ENCODE measurements around the gene OR56B4.
"Not testable (repeated sequence)": the region's sequence is repeated elsewhere in the genome, so short reads cannot be mapped to it uniquely, and the experiment has no call there.

OR56B4 gene, protein sequence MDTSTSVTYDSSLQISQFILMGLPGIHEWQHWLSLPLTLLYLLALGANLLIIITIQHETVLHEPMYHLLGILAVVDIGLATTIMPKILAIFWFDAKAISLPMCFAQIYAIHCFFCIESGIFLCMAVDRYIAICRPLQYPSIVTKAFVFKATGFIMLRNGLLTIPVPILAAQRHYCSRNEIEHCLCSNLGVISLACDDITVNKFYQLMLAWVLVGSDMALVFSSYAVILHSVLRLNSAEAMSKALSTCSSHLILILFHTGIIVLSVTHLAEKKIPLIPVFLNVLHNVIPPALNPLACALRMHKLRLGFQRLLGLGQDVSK

DNA sequence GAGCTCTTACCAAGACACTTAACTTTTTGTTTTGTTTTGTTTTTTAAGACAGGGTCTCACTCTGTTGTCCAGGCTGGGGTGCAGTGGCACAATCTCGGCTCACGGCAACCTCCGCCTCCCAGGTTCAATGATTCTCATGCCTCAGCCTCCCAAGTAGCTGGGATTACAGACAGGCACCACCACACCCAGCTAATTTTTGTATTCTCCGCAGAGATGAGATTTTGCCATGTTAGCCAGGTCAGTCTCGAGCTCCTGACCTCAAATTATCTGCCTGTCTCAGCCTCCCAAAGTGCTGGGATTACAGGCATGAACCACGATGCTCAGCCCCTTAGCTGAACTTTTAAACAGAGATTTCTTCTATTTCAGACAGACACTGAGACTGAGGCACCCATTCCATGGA is at the start of gene OR56B4:
OR56B4 (plus strand) TSS at position 301 of the 400 bp plus-strand sequence; CDS start at position 396, 95 bp downstream.
- DNase-seq = not testable (repeated sequence)

DNA sequence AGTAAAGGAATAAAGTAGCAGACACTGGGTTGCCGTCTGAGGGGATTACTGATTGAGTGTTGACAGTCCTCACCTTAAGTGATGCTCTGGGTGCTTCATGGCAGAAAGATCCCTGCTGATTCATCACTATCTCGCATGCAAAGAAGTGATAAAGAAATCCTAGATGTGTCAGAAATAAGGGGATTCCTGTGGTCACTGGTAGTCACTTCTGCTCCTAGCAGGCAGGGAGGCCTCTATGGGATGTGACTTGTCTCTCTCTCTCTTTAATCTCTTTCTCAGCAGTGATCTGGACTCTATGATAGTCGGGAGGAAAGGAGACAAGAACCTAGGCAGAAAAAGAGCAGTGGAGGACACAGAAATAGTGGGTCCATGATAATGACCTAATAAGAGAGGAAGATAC is 46.0 kb upstream of the OR56B4 start:
- no peak for DNase-seq

DNA sequence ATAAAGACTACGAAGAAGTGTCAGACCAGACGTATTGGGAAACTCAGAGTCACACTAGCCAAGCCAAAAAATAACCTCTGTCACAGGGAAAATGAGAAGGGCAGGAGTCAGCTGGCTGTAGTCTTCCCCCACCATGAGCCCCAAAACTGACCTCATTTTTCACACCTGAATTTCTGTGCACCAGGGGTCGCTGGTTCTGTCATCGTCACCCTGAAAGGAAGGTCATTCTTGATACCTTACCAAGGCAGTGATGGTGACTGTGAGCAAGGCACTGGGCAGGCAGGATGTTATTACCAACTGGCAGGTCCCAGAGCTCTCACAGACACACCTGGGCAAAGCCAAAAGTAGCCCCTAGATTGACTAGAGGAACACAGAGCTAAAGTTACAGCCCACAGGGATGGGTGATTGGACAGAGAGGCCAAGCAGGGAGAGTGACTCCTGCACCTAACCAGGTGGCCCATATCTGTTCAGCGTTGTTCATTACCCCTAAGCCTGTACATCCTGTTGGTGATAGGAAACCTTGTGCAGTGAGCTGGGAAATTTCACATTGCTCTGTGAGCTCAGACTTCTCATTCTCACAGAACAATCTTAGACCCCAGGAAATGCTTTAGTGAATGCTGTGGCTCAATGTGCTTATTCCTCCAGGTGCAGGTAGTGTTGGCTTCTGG is 44.7 kb upstream of the OR56B4 start:
- DNase-seq = no peak

DNA sequence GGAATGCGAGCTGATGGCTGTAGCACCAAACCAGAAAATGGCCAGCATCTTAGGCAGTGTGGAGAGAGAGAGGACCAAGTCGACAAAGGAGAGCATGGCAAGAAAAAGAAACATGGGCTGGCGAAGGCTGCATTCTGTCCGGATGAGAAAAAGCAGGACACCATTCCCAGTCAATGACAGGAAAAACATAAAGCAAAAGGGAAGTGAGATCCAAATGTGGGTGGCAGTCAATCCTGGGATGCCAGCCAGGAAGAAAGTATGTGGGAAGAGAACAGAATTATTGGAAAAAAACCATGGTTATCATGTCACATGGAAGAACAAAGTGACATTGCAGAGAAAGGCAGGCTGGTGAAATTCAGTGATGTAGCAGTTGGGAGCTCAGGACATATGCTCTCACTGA is 40.0 kb upstream of the OR56B4 start:
- no peak for DNase-seq

DNA sequence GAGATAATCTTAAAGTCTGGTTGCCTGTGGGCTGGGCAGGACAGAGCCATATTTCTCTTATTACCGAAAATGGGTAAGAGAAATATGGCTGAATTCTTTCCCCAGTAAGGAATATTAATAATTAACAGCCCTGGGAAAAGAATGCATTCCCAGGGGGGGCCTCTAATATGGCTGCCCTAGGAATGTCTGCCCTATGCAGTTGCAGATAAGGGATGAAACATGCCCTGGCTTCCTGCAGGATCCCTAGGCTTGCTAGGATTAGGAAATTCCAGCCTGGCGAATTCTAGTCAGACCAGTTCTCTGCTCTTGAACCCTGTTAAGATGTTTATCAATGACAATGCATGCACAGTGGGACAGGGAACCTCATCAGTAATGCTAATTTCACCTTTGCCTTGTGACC is 31.0 kb upstream of the OR56B4 start:
- not testable (repeated sequence) for DNase-seq

DNA sequence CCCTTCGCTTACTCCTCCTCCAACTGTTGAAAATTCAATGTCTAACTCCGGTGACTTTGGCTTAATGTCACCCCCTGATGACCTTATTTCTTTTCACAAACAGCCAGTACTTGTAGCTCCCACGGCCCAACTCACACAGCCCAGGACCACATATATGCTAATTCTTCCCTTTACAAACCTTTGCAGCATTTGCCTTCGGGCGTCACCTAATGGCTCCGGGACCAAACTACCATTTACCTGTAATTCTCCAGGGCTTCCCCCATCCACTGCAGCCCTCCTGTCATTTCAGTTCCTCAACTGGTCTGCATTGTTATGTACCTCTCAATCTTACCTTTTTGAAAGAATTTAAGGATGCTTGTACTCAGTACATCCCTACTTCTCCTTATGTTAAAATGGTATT is 29.8 kb upstream of the OR56B4 start:
- no peak for DNase-seq

DNA sequence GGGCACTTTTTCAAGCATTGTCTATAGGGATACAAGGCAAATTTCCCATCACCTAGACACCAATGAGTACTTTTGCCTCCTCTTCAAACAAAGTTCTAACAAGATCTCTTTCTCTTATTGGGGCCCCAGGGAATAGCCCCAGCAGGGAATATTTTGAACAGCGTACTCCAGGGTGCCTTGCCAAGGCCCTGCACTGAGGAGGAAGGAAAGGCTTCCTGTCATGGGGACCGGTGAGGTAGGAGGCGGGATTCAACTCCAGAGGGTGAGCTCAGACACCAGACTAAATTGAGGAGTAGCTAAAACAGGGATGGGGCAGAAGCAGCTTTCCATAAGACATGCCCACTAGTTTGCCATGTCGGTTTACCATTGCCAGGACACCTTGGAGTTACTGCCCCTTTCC is 28.0 kb upstream of the OR56B4 start:
- no peak for DNase-seq

DNA sequence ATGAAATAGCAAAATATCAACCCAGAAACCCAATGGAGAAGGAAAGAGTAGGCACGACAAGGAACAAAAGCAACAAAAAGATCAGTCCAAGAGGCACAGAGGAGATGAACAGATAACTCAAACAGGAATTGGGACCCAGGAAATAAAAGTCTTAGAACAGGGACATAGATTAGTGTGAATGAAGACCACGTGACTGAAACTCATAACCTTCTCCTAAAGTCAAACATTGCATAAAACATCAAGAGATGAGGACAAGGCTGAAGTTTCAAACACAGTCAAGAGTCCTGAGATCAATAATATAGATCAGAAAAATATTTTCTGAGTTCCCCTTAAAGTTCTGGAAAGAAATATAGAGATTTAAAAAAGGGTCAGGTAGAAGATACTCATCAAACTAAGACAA is 24.4 kb upstream of the OR56B4 start:
- DNase-seq = no peak

DNA sequence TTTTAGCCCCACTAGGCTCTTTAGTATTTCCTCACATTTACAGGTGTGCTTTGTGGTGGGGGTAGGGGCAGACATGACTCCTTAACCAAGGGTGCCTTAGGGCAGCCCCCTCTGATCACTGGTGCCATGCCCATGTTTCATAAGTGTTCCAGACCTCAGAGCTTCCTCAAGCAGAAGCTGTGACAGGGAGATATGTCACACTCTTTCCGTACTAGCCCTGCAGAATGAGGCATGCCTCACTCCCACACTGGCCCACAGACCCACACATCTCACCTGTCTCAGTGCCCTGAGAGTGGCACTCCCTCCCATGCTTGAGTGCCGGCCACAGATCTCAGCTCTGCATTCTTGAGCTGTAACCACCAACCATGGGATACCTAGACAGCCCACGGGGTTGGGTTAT is 22.9 kb upstream of the OR56B4 start:
- no peak for DNase-seq

DNA sequence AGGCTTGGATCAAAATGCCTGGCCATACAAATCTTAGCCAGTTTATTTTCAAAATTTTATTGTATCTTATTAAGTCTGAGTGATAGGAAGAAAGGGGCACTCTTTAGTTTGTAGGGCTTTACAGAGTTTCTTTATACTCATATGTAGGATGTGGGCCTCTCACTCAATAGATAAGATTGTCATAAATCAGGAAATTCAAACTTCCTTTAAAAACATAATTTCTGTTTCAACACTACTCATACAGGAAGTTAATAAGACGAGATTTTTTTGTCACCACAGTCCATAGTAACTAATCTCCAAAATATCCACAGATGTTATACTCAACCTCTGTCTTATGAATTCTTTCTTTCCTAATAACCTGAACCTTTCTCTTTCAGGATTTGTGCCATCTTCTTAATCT is 13.3 kb upstream of the OR56B4 start:
- no peak for DNase-seq

DNA sequence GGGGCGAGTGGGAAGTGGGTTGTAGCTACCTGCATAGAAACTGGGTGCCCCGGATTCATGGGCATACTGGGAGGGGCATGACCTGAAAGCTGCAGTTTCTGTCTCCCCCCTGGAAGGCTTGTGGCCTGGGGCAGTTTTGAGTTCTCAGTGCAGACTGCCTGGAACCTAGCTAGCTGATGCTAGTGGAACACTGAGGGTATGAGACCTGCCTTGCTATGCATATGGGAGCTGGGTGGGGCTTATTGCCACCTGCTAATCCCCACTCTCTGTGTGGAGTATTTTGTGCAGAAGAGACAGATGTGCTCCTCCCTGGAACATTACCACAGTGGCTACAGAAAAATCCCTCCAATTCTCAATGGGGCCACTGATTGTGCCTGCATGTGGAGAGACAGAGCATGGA is 11.7 kb upstream of the OR56B4 start:
- no peak for DNase-seq

DNA sequence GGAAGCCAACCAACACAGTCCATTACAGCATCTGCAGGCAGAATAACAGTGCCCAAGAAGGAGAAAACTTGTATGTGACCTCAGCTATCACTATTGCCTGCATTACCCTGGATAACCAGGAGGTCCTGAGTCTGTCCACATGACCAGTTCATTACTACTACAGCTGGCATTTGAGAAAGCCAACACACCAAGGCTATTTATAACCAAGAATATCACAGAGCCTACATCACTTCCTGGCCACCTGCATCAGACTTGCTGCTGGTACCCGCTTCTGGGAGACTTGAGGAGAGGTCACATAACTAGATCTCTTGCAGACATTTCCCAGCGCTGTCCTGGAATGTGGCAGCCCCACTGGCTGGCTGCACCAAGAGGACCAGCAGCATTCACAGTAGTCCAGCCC is 11.1 kb upstream of the OR56B4 start:
- DNase-seq = no peak

DNA sequence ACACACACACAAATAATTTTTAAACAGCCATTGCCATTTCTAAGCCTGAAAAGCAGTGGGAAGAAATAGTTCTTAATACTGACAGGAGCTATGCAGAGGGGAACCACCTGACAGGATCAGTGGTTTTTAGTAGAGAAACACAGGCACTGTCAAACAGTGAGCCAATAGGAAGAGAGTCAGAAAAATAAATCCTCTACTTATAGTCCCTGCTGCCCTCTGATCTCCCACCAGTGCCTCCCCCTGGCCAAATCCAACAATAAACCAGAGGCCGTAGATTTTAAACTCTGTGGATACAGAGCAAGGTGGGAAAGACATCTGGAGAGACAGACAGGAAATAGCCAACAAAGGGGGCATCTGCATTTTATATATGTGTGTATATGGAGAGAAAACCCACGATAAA is 7.9 kb upstream of the OR56B4 start:
- no peak for DNase-seq

DNA sequence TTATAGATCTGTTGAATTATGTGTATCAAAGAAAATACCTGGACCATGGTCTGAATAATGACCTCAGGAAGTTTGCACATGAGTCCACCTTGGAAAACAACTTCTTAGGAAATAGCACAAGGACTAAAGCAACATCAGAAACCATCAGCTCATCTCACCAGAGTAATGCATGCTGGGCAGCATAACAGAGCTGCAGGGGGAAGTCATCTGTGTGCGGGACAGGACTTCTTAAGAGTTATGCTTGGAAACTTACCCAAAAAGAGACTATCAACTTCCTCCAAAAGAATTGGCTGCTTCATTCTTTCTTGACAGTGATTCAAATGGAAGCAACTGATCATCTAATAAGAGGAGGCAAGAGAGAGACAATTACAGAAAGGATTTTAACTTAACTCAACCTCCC is 2.5 kb downstream of the OR56B4 start:
- DNase-seq = no peak

DNA sequence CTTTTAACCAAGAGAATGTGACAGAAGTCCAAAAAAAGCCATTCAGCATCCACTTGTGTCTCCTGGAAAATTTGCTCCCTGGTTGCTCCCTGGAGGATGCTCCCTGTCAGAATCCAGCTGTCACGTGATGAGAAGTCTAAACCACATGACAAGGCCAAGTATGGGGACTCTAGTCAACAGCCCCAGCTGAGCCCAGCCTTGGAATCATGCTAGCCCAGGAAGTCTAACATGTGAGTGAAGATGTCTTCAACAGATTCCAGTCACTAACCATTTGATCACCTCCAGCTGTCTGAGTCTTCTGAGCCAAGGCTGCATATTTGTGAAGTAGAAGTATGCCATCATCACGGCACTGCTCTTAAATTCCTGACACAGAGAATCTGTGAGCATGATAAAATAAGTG is 4.2 kb downstream of the OR56B4 start:
- no peak for DNase-seq

DNA sequence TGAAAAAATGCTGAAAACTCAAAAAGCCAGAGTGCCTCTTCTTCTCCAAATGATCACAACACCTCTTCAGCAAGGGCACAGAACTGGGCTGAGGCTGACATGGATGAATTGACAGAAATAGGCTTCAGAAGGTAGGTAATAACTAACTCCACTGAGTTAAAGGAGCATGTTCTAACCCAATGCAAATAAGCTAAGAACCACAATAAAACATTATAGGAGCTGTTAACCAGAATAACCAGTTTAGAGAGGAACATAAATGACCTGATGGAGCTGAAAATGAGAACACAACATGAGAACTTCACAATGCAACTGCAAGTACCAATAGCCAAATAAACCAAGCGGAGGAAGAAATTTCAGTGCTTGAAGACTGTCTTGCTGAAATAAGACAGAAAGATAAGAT is 9.2 kb downstream of the OR56B4 start:
- no peak for DNase-seq

DNA sequence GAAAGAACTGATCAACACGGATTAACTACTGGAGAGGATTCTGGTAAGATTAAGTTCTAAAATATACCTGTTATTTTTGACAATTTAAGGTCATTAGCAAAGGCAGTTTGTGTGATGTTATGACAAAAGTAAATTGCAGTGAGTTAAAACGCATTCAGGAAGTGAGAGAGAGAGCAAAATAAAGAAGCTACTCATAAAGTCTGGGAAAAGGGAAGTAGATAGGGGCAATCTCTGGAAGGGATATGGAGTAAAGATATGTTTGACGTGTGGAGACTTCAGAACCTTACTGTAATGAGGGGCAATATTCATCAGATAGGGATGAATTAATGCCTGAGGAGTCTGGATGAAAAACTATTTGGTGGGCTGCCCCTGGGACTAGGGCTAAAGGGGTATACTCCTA is 16.8 kb downstream of the OR56B4 start:
- no peak for DNase-seq

DNA sequence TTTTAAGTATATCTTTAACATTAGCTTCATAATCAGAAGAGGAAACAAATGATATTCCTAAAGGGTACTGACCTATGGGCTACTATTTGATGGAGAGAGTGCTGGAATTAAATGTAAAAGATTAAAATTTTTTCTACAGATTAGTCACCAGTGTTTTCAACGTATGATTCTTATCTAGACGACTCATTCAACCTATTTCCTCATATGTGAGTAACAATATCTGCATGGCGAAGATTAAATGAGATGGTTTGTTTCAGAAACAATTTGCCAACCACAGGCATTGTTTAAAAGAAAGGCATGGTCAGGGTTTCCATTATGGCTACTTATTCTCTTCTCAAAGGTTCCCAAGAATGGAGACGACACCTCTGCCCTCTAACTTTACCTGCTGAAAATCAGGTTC is 20.4 kb downstream of the OR56B4 start:
- no peak for DNase-seq

DNA sequence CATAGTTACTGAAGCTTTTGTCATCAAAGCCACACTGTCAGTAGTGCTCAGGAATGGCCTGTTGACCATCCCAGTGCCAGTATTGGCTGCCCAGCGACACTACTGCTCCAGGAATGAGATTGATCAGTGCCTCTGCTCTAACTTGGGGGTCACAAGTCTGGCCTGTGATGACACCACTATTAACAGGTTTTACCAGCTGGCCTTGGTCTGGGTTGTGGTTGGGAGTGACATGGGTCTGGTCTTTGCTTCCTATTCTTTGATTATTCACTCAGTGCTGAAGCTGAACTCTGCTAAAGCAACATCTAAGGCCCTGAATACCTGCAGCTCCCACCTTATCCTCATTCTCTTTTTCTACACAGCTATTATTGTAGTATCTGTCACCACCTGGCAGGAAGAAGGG is 21.5 kb downstream of the OR56B4 start:
- no peak for DNase-seq

DNA sequence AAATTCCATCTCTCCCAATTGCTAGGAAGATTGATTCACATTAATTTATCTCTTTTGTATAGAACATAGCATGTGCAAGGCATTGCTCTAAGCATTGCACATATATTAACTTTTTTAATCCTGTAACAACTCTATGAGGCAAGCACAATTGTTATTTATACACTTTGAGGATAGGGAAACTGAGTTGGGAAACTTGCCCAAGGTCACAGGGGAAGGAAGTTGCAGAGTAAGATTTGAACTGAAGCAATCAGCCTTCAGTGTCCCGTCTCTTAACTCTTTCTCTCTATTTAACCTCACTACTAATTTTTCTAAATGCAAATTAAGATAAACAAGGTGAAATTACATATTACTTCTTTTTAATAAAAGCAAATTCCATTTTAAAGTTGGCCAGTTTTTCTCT is 22.2 kb downstream of the OR56B4 start:
- DNase-seq = no peak

DNA sequence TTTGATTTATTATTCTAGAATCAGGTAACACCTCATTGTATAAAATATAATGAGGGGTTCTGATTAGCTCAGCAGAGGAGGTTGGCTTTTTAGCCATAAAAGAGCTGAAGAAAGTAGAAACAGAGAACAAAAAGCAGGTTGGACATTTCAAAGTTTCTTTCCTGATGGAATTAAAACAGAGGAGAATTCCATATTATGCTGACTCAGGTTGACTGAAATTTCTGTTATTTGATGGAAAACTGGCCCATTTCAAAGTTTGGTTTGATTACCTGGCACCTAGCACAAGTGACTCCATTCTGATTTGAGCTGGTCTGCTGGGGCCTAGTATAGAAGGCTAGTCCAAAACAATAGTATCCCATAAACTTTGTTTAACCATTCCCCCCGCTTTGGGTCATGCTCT is 24.9 kb downstream of the OR56B4 start:
- DNase-seq = no peak

DNA sequence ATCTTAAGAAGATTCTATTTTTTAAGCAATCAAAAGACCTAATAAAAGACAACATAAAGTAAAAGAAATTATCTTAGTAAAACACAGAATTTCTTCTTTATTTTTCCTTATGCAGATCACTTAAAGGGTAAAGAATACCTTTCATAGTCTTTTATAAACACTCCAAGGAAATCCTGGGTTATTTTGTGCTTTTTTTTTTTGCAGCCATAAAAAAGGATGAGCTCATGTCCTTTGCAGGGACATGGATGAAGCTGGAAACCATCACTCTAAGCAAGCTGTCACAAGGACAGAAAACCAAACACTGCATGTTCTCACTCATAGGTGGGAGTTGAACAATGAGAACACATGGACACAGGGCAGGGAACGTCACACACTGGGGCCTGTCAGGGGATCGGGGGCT is 28.5 kb downstream of the OR56B4 start:
- not testable (repeated sequence) for DNase-seq

DNA sequence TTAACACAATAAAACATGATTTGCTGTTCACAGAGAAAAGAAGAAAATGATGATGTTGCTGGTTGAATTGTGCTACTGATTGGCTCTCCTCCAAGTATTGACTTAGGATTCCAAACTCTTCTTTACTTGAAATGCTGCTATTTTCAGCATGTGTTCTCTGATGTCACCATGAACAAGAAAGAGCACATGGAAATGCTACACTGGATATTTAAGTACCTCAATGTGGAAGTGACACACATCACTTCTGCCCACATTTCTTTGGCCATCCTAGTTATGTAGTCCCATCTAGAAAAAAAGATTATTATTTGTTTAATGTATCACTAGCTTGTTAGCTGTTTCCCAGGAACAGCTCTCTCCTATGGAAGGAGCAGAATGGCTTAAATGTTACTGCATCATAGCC is 35.5 kb downstream of the OR56B4 start:
- DNase-seq = no peak

DNA sequence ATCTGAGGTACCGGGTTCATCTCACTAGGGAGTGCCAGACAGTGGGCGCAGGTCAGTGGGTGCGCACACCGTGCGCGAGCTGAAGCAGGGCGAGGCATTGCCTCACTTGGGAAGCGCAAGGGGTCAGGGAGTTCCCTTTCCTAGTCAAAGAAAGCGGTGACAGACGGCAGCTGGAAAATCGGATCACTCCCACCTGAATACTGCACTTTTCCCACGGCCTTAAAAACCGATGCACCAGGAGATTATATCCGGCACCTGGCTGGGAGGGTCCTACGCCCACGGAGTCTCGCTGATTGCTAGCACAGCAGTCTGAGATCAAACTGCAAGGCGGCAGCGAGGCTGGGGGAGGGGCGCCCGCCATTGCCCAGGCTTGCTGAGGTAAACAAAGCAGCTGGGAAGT is 36.3 kb downstream of the OR56B4 start:
- DNase-seq = not testable (repeated sequence)

DNA sequence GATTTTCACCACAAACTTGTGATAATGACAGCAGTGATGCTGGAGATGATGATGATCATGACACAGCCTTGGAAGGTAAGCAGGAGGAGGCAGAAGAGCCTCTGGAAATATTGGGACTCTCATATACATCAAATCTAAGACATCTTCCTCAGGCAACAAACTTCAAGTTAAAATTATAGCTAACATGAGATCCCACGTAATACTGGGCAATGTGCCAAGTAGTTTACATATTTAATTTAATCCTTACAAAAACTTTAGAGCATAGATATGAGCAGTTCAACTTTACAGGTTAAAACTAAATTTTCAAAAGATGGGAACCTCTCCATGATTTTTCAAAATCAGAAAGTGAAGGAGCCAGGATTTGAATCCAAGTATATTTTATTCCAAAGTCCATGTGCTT is 43.6 kb downstream of the OR56B4 start:
- no peak for DNase-seq

Measured in DMS153 (cell line).